HL-60/S4 (cell line): Measurements from ENCODE around the gene PARD6G.

Source experiments
- in situ Hi-C: fragments of 300-500 bp; cut with MboI; formaldehyde crosslinking; loops from 2 replicates; pipeline ENCODE4 v1.14.3; 2022; ENCODE audit warnings: low sequenced_read_pairs

PARD6G gene

GRCh38 chr18:80157708-80158343 lies 89.5 kb downstream of the PARD6G start:
- in situ Hi-C loops: loop anchor here (10.0 kb wide), 1 partner anchor 783 kb away; no protein-coding TSS in a partner anchor

- in situ Hi-C loops: loop anchor here (10.0 kb wide), 1 partner anchor 779 kb away; no protein-coding TSS in a partner anchor
Measured at GRCh38 chr18:80154293-80154692, 93.0 kb downstream of the PARD6G start.

GRCh38 chr18:80149667-80150066 lies 97.6 kb downstream of the PARD6G start:
- in situ Hi-C loops: loop anchor here (10.0 kb wide), 1 partner anchor 775 kb away; no protein-coding TSS in a partner anchor

- in situ Hi-C loops: no loop called here
Measured at GRCh38 chr18:80148326-80149199, 98.8 kb downstream of the PARD6G start.

- in situ Hi-C loops: no loop called here
Measured at GRCh38 chr18:80147418-80148325, 99.6 kb downstream of the PARD6G start.

- in situ Hi-C loops: no loop called here
Measured at GRCh38 chr18:80147037-80147417, 100.3 kb downstream of the PARD6G start.

GRCh38 chr18:80145196-80145804 lies 102.0 kb downstream of the PARD6G start:
- in situ Hi-C loops: no loop called here

- in situ Hi-C loops: no loop called here
Measured at GRCh38 chr18:80143881-80144280, 103.4 kb downstream of the PARD6G start.

GRCh38 chr18:80140455-80140985 lies 106.8 kb downstream of the PARD6G start:
- in situ Hi-C loops: no loop called here

GRCh38 chr18:80137976-80138375 lies 109.3 kb downstream of the PARD6G start:
- in situ Hi-C loops: no loop called here

GRCh38 chr18:80137137-80137536 lies 110.2 kb downstream of the PARD6G start:
- in situ Hi-C loops: no loop called here

GRCh38 chr18:80136679-80137078 lies 110.6 kb downstream of the PARD6G start:
- in situ Hi-C loops: no loop called here

- in situ Hi-C loops: no loop called here
Measured at GRCh38 chr18:80135136-80135535, 112.2 kb downstream of the PARD6G start.

- in situ Hi-C loops: no loop called here
Measured at GRCh38 chr18:80133124-80133523, 114.2 kb downstream of the PARD6G start.

- in situ Hi-C loops: no loop called here
Measured at GRCh38 chr18:80132180-80132812, 115.0 kb downstream of the PARD6G start.

- in situ Hi-C loops: no loop called here
Measured at GRCh38 chr18:80130555-80130954, 116.8 kb downstream of the PARD6G start.

- in situ Hi-C loops: no loop called here
Measured at GRCh38 chr18:80129672-80130367, 117.5 kb downstream of the PARD6G start.

GRCh38 chr18:80127635-80128034 lies 119.7 kb downstream of the PARD6G start:
- in situ Hi-C loops: no loop called here

- in situ Hi-C loops: no loop called here
Measured at GRCh38 chr18:80126797-80127196, 120.5 kb downstream of the PARD6G start.
